ENCODE data around the gene KCNMA1. TPM values are rescaled to one million over a fixed set of nuclear protein-coding genes. Genes with fewer than 3 reads are reported as not detected.

Gene KCNMA1
- total RNA-seq, 1 donor from 2014 or later, result 87.6 TPM

DNA sequence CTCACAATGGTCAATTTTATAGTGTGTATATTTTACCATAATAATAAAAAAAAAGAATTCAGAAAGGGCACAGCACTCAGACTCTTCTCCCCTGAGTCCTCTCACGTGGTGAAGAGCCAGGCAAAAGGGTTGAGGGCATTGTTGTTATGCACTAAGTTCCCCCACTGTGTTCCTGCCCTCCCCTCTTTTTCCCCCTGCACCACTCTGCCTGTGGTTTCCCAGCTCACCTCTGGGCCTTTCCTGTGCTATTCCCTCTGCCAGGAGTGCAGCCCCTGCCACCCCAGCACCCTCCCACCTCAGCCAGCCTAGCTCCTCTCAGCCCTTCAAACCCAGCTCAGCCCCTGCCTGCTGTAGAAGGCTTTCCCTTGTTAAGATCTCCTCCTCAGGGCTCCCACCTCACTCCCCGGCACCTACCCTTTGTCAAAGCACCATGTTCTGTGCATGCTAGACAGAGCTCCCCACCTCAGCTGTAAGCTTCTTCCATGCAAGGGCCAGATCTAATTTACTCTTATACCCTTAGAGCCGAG, 108.5 kb downstream of the KCNMA1 start:
- H3K36me3 Mint-ChIP-seq (ENCODE audit: low read depth), result no peaks in the 10 kb centered on the region
- TF ChIP-seq, protein P1, sequence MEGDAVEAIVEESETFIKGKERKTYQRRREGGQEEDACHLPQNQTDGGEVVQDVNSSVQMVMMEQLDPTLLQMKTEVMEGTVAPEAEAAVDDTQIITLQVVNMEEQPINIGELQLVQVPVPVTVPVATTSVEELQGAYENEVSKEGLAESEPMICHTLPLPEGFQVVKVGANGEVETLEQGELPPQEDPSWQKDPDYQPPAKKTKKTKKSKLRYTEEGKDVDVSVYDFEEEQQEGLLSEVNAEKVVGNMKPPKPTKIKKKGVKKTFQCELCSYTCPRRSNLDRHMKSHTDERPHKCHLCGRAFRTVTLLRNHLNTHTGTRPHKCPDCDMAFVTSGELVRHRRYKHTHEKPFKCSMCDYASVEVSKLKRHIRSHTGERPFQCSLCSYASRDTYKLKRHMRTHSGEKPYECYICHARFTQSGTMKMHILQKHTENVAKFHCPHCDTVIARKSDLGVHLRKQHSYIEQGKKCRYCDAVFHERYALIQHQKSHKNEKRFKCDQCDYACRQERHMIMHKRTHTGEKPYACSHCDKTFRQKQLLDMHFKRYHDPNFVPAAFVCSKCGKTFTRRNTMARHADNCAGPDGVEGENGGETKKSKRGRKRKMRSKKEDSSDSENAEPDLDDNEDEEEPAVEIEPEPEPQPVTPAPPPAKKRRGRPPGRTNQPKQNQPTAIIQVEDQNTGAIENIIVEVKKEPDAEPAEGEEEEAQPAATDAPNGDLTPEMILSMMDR (IDR thresholded peaks at IDR 0.05), result no peak
- no peak overlapping the region for H3K4me3 Mint-ChIP-seq (ENCODE audit: unreplicated experiment)
- no peaks in the 10 kb centered on the region for H3K27me3 Mint-ChIP-seq (ENCODE audit: low read depth)
- no peaks in the 10 kb centered on the region for H3K9me3 Mint-ChIP-seq (ENCODE audit: low read depth)
- peaks cover 90% of the 10 kb centered on the region for H3K4me1 Mint-ChIP-seq (ENCODE audit: low read depth)
- no peak for DNase-seq (ENCODE audit: low spot score)
- peak overlapping the region; percentile 68 for H3K27ac Mint-ChIP-seq (ENCODE audit: unreplicated experiment)

- peaks cover 90% of the 10 kb centered on the region for H3K4me1 Mint-ChIP-seq (ENCODE audit: low read depth)
- no peak overlapping the region for H3K27ac Mint-ChIP-seq (ENCODE audit: unreplicated experiment)
- TF ChIP-seq, protein P1 (IDR thresholded peaks at IDR 0.05), result no peak
- no peaks in the 10 kb centered on the region for H3K27me3 Mint-ChIP-seq (ENCODE audit: low read depth)
- H3K36me3 Mint-ChIP-seq (ENCODE audit: low read depth), result no peaks in the 10 kb centered on the region
- DNase-seq (ENCODE audit: low spot score), result no peak
- H3K4me3 Mint-ChIP-seq (ENCODE audit: unreplicated experiment), result no peak overlapping the region
- H3K9me3 Mint-ChIP-seq (ENCODE audit: low read depth), result no peaks in the 10 kb centered on the region
Observed at GRCh38 chr10:77527839-77528238, 109.8 kb downstream of the KCNMA1 start.

DNA sequence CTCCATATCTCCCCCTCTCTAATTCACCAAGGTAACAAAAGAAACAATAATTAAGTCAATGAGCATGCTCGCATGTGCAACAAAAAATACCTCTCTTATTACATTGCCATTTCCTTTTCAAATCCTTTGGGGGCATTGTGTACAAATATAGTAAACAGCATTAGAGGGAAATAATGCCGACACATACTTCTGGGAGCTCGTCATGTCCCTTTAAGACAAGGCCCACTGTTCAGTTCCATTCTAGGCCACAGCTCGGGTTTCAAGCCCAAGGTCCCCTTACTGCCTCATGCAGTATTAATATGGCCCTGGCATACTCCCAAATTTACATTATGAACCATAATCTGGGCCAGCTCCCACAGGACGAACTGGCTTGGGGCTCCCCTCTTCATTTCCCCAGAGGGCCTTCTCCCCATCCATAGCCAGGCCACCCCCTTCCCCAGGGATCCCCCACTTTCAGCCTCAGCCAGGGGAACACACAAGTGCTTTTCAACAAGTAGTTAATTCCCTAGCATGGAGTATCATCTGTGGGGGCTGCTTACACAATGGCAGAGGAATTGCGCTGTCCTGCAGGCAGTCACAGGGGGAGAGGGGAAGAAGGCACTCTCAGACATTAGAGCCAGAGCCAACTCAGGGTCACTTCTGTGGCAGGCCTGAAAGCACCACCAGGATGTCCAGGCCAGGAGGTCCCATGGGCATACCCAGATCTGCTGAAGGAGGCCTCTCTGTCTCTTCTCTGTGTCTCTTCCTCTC, 110.6 kb downstream of the KCNMA1 start:
- TF ChIP-seq, protein P1 (IDR thresholded peaks at IDR 0.05), result no peak
- Mint-ChIP-seq H3K27me3 (ENCODE audit: low read depth) (no peaks in the 10 kb centered on the region), H3K4me3 (ENCODE audit: unreplicated experiment) (no peak overlapping the region), H3K9me3 (ENCODE audit: low read depth) (no peaks in the 10 kb centered on the region), H3K4me1 (ENCODE audit: low read depth) (peaks cover 89% of the 10 kb centered on the region), H3K27ac (ENCODE audit: unreplicated experiment) (peak overlapping the region; percentile 65), H3K36me3 (ENCODE audit: low read depth) (no peaks in the 10 kb centered on the region)
- no peak for DNase-seq (ENCODE audit: low spot score)

GRCh38 chr10:77524281-77524711, 113.3 kb downstream of the KCNMA1 start:
- H3K4me1 Mint-ChIP-seq (ENCODE audit: low read depth), result peaks cover 69% of the 10 kb centered on the region
- H3K9me3 Mint-ChIP-seq (ENCODE audit: low read depth), result no peaks in the 10 kb centered on the region
- TF ChIP-seq, protein P1 (IDR thresholded peaks at IDR 0.05), result no peak
- no peak for DNase-seq (ENCODE audit: low spot score)
- H3K36me3 Mint-ChIP-seq (ENCODE audit: low read depth), result peaks cover 6% of the 10 kb centered on the region
- peak overlapping the region; percentile 83 for H3K27ac Mint-ChIP-seq (ENCODE audit: unreplicated experiment)
- H3K27me3 Mint-ChIP-seq (ENCODE audit: low read depth), result no peaks in the 10 kb centered on the region
- H3K4me3 Mint-ChIP-seq (ENCODE audit: unreplicated experiment), result peak overlapping the region; percentile 4

DNA sequence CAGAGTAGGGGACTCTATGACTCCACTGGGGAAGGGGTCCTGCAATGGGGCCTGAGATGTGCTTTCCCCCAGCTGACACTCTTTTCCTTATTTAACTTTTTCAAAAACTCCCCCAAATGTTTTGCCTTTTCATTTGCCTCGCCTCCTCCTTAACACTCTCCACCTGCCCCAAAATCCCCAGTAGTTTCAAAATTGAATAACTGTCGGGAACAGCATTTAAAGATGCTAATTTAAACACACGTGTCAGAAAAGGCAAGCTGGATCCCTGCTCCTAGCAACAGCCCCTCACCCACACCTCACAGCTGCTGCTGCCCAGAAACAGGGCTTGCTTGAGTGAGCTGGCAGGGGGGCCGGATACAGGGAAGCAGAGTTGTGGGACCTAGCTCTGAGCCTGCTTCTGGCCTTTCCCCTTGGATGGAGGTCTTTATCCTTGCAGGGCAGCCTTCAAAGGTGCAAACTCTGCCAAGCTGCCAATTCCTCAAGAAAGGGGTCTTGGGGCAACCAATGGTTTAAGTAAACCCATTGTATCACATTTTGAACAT, 115.3 kb downstream of the KCNMA1 start:
- TF ChIP-seq, protein P1 (IDR thresholded peaks at IDR 0.05), result no peak
- Mint-ChIP-seq H3K27me3 (ENCODE audit: low read depth) (no peaks in the 10 kb centered on the region), H3K9me3 (ENCODE audit: low read depth) (no peaks in the 10 kb centered on the region), H3K4me3 (ENCODE audit: unreplicated experiment) (no peak overlapping the region), H3K36me3 (ENCODE audit: low read depth) (peaks cover 6% of the 10 kb centered on the region), H3K27ac (ENCODE audit: unreplicated experiment) (no peak overlapping the region), H3K4me1 (ENCODE audit: low read depth) (peaks cover 62% of the 10 kb centered on the region)
- DNase-seq (ENCODE audit: low spot score), result no peak

Data from chondrocyte (in vitro differentiated cells).